ENCODE data around the gene CAPN3.

Gene CAPN3

DNA sequence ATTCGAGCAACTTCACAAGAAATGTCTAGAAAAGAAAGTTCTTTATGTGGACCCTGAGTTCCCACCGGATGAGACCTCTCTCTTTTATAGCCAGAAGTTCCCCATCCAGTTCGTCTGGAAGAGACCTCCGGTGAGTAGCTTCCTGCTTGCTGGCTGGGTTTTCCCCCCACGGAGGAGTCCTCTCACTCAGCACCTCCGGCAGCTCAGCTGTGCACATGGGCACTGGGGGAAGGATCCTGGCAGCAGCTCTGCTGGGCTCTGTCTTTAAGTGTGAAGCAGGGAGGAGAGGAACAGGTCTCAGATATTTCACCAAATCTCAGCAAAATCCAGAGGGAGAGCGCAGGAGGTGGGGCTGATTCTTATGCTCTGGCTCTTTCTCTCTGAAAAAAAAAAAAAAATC lies 684 bp downstream of the CAPN3 start:
- H3K9me3 ChIP-seq (ENCODE audit: severe bottlenecking) = no peaks in the 10 kb centered on the region
- H3K27me3 ChIP-seq (ENCODE audit: insufficient read depth, poor library complexity, severe bottlenecking) = no peaks in the 10 kb centered on the region
- TF ChIP-seq, protein P1, sequence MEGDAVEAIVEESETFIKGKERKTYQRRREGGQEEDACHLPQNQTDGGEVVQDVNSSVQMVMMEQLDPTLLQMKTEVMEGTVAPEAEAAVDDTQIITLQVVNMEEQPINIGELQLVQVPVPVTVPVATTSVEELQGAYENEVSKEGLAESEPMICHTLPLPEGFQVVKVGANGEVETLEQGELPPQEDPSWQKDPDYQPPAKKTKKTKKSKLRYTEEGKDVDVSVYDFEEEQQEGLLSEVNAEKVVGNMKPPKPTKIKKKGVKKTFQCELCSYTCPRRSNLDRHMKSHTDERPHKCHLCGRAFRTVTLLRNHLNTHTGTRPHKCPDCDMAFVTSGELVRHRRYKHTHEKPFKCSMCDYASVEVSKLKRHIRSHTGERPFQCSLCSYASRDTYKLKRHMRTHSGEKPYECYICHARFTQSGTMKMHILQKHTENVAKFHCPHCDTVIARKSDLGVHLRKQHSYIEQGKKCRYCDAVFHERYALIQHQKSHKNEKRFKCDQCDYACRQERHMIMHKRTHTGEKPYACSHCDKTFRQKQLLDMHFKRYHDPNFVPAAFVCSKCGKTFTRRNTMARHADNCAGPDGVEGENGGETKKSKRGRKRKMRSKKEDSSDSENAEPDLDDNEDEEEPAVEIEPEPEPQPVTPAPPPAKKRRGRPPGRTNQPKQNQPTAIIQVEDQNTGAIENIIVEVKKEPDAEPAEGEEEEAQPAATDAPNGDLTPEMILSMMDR (IDR thresholded peaks at IDR 0.05; ENCODE audit: poor library complexity, severe bottlenecking) = no peak
- no peak overlapping the region for H3K4me3 ChIP-seq (ENCODE audit: severe bottlenecking)
- H3K36me3 ChIP-seq (ENCODE audit: low read depth) = no peaks in the 10 kb centered on the region
- no peak overlapping the region for H3K27ac ChIP-seq (ENCODE audit: poor library complexity, severe bottlenecking)
- ATAC-seq (ENCODE audit: low read depth) (no peak), DNase-seq (ENCODE audit: low spot score) (no peak)
- H3K4me1 ChIP-seq (ENCODE audit: insufficient read depth, poor library complexity, severe bottlenecking) = peaks cover 4% of the 10 kb centered on the region

GRCh38 chr15:42360535-42361112 lies 1.3 kb downstream of the CAPN3 start:
- H3K4me1 ChIP-seq (ENCODE audit: insufficient read depth, poor library complexity, severe bottlenecking) = peaks cover 4% of the 10 kb centered on the region
- no peaks in the 10 kb centered on the region for H3K36me3 ChIP-seq (ENCODE audit: low read depth)
- ATAC-seq (ENCODE audit: low read depth) (no peak), DNase-seq (ENCODE audit: low spot score) (no peak)
- no peak overlapping the region for H3K27ac ChIP-seq (ENCODE audit: poor library complexity, severe bottlenecking)
- no peaks in the 10 kb centered on the region for H3K9me3 ChIP-seq (ENCODE audit: severe bottlenecking)
- H3K27me3 ChIP-seq (ENCODE audit: insufficient read depth, poor library complexity, severe bottlenecking) = no peaks in the 10 kb centered on the region
- no peak overlapping the region for H3K4me3 ChIP-seq (ENCODE audit: severe bottlenecking)
- TF ChIP-seq, protein P1 (IDR thresholded peaks at IDR 0.05; ENCODE audit: poor library complexity, severe bottlenecking) = no peak

DNA sequence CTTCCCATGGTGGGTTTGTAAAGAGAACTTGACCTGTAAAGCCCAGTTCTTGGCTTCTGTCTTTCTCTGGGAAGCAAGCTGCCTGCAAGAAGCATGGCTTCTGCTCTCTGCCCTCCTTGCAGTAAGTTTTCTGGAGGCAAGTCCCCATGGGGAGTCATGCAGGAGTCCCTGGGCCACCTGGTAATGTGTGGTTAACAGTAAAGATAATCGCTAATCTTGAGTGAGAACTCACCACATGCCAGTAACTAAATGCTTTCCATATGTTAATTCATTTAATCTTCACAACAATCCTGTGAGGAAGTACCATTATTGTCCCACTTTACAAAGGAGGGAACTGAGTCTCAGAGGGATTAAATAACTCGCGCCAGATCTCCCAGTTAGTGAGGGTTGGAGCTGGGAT lies 4.2 kb downstream of the CAPN3 start:
- Histone ChIP-seq H3K27me3 (ENCODE audit: insufficient read depth, poor library complexity, severe bottlenecking) (no peaks in the 10 kb centered on the region), H3K4me1 (ENCODE audit: insufficient read depth, poor library complexity, severe bottlenecking) (peaks cover 4% of the 10 kb centered on the region), H3K4me3 (ENCODE audit: severe bottlenecking) (no peak overlapping the region), H3K36me3 (ENCODE audit: low read depth) (no peaks in the 10 kb centered on the region), H3K27ac (ENCODE audit: poor library complexity, severe bottlenecking) (no peak overlapping the region), H3K9me3 (ENCODE audit: severe bottlenecking) (no peaks in the 10 kb centered on the region)
- no peak for DNase-seq (ENCODE audit: low spot score)
- no peak for ATAC-seq (ENCODE audit: low read depth)
- TF ChIP-seq, protein P1 (IDR thresholded peaks at IDR 0.05; ENCODE audit: poor library complexity, severe bottlenecking) = no peak

DNA sequence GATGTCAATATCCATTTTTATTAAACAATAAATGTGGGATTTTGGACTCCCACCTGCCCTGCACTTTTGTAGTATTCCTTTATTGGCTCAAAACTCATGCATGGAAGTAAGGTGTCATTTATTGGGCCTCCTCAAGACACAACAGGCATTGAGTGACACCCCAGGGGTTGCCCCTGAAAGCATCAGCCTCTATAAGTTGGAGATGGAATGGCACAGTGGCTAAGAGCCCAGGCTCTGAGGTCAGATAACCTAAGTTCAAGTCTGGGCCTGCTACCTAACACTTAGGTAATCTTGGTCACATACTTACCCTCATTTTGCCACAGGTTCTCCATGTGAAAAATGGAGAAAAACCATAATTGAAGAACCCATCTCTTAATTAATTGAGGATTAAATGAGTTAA lies 4.6 kb downstream of the CAPN3 start:
- DNase-seq (ENCODE audit: low spot score) (no peak), ATAC-seq (ENCODE audit: low read depth) (no peak)
- H3K27me3 ChIP-seq (ENCODE audit: insufficient read depth, poor library complexity, severe bottlenecking) = no peaks in the 10 kb centered on the region
- H3K27ac ChIP-seq (ENCODE audit: poor library complexity, severe bottlenecking) = no peak overlapping the region
- no peak overlapping the region for H3K4me3 ChIP-seq (ENCODE audit: severe bottlenecking)
- peaks cover 4% of the 10 kb centered on the region for H3K4me1 ChIP-seq (ENCODE audit: insufficient read depth, poor library complexity, severe bottlenecking)
- TF ChIP-seq, protein P1 (IDR thresholded peaks at IDR 0.05; ENCODE audit: poor library complexity, severe bottlenecking) = no peak
- H3K9me3 ChIP-seq (ENCODE audit: severe bottlenecking) = no peaks in the 10 kb centered on the region
- H3K36me3 ChIP-seq (ENCODE audit: low read depth) = no peaks in the 10 kb centered on the region

DNA sequence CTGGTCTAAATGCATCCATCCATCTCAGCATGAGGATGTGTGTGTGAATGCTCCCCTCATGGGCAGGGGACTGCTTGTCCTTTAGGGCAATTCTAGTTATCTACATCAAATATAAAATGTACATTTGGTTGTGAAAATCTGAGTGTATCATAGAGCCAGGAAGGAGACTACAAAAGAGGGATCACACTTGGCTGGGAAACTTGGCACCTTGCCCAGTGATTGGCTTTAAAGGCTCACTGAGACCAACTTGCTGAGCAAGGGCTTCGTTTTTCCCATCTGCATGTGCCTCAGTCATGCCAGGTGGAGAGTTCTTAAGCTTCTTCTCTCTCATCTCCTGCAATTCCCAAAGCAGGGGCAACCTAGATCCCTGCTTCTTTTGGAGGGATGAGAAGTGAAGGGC lies 5.2 kb downstream of the CAPN3 start:
- TF ChIP-seq, protein P1 (IDR thresholded peaks at IDR 0.05; ENCODE audit: poor library complexity, severe bottlenecking) = no peak

More for the DNA sequence above, 5.2 kb downstream of the CAPN3 start:
- DNase-seq (ENCODE audit: low spot score) = no peak
- H3K9me3 ChIP-seq (ENCODE audit: severe bottlenecking) = no peaks in the 10 kb centered on the region
- no peaks in the 10 kb centered on the region for H3K27me3 ChIP-seq (ENCODE audit: insufficient read depth, poor library complexity, severe bottlenecking)
- no peak overlapping the region for H3K27ac ChIP-seq (ENCODE audit: poor library complexity, severe bottlenecking)
- H3K4me1 ChIP-seq (ENCODE audit: insufficient read depth, poor library complexity, severe bottlenecking) = peaks cover 4% of the 10 kb centered on the region
- H3K4me3 ChIP-seq (ENCODE audit: severe bottlenecking) = no peak overlapping the region
- peak; percentile 40; the same call in 1 of the 3 replicates for ATAC-seq (ENCODE audit: low read depth)
- H3K36me3 ChIP-seq (ENCODE audit: low read depth) = no peaks in the 10 kb centered on the region
